KMS-11 (cell line): ENCODE measurements around the gene RUNDC3A.

Experiments
- H2AFZ ChIP-seq: fragments of 200-600 bp; sonication (generic); 2 replicates; pipeline ENCODE4 v1.6.1; 2016; ENCODE audit warnings: antibody characterized with exemption, mixed run types, low read depth
- H3K27ac ChIP-seq: fragments of 200-600 bp; sonication (generic); 2 replicates; pipeline ENCODE4 v1.6.1; 2016; ENCODE audit warnings: mild to moderate bottlenecking, mixed run types
- H3K27me3 ChIP-seq: fragments of 200-600 bp; sonication (generic); 2 replicates; pipeline ENCODE4 v1.6.1; 2017; ENCODE audit warnings: mild to moderate bottlenecking, low read depth, mixed run types, moderate library complexity; ENCODE audit not compliant: insufficient read depth
- H3K36me3 ChIP-seq: fragments of 200-600 bp; sonication (generic); 2 replicates; pipeline ENCODE4 v1.6.1; 2017; ENCODE audit warnings: mild to moderate bottlenecking, mixed run types; ENCODE audit not compliant: insufficient read depth
- H3K4me1 ChIP-seq: fragments of 200-600 bp; sonication (generic); 2 replicates; pipeline ENCODE4 v1.6.1; 2016; ENCODE audit warnings: mild to moderate bottlenecking, low read depth, mixed run types; ENCODE audit not compliant: poor library complexity, severe bottlenecking
- H3K4me2 ChIP-seq: fragments of 200-600 bp; sonication (generic); 2 replicates; pipeline ENCODE4 v1.7.0; 2016; ENCODE audit warnings: mild to moderate bottlenecking, mixed run types
- H3K4me3 ChIP-seq: fragments of 200-600 bp; sonication (generic); IDR thresholded peaks from 2 replicates; pipeline ENCODE4 v1.6.1; 2017; ENCODE audit warnings: low read depth, low read length, mixed read lengths; ENCODE audit not compliant: insufficient read depth
- H3K79me2 ChIP-seq: fragments of 200-600 bp; sonication (generic); 2 replicates; pipeline ENCODE4 v1.6.1; 2016; ENCODE audit warnings: low read depth, mixed run types; ENCODE audit not compliant: insufficient read depth
- H3K9ac ChIP-seq: fragments of 200-600 bp; sonication (generic); 2 replicates; pipeline ENCODE4 v1.6.1; 2016; ENCODE audit warnings: mild to moderate bottlenecking, mixed run types
- H4K20me1 ChIP-seq: fragments of 200-600 bp; sonication (generic); 2 replicates; pipeline ENCODE4 v1.6.1; 2016; ENCODE audit warnings: mild to moderate bottlenecking, mixed run types; ENCODE audit not compliant: insufficient read depth
- CTCF ChIP-seq: fragments of 200-600 bp; sonication (generic); conservative IDR thresholded peaks from 2 replicates; pipeline ENCODE4 v1.6.1; 2017; ENCODE audit warnings: low read depth, mild to moderate bottlenecking, antibody characterized with exemption, low read length, moderate library complexity, mixed read lengths

The RUNDC3A gene

GRCh38 chr17:44263345-44263902 is 45.0 kb upstream of the RUNDC3A start:
- H3K9ac ChIP-seq, result no peak overlapping the region
- no peak overlapping the region for H3K4me3 ChIP-seq
- H3K4me2 ChIP-seq, result no peak overlapping the region
- H3K79me2 ChIP-seq, result no peaks in the 10 kb centered on the region
- H3K4me1 ChIP-seq, result no peaks in the 10 kb centered on the region
- H3K27ac ChIP-seq, result no peak overlapping the region
- no peaks in the 10 kb centered on the region for H3K36me3 ChIP-seq
- no peak overlapping the region for H2AFZ ChIP-seq
- no peak for TF ChIP-seq CTCF
- no peaks in the 10 kb centered on the region for H4K20me1 ChIP-seq
- peaks cover 47% of the 10 kb centered on the region for H3K27me3 ChIP-seq

GRCh38 chr17:44266402-44267164 is 41.8 kb upstream of the RUNDC3A start:
- H3K27me3 ChIP-seq, result peaks cover 33% of the 10 kb centered on the region
- H3K9ac ChIP-seq, result no peak overlapping the region
- H3K36me3 ChIP-seq, result no peaks in the 10 kb centered on the region
- no peaks in the 10 kb centered on the region for H3K4me1 ChIP-seq
- no peak for TF ChIP-seq CTCF
- no peaks in the 10 kb centered on the region for H3K79me2 ChIP-seq
- no peak overlapping the region for H2AFZ ChIP-seq
- no peak overlapping the region for H3K4me2 ChIP-seq
- H3K4me3 ChIP-seq, result no peak overlapping the region
- no peaks in the 10 kb centered on the region for H4K20me1 ChIP-seq
- no peak overlapping the region for H3K27ac ChIP-seq

GRCh38 chr17:44267165-44267455 is 41.3 kb upstream of the RUNDC3A start:
- Histone ChIP-seq H4K20me1 (no peaks in the 10 kb centered on the region), H3K79me2 (no peaks in the 10 kb centered on the region), H3K27me3 (peaks cover 33% of the 10 kb centered on the region), H2AFZ (no peak overlapping the region), H3K4me2 (no peak overlapping the region), H3K4me1 (no peaks in the 10 kb centered on the region), H3K9ac (no peak overlapping the region), H3K36me3 (no peaks in the 10 kb centered on the region), H3K27ac (no peak overlapping the region), H3K4me3 (no peak overlapping the region)
- TF ChIP-seq CTCF, result no peak

- Histone ChIP-seq H3K4me2 (no peak within 1 kb of the TSS), H3K79me2 (no peaks in the 10 kb centered on the region), H2AFZ (no peak within 1 kb of the TSS), H3K9ac (no peak within 1 kb of the TSS), H4K20me1 (no peaks in the 10 kb centered on the region), H3K27ac (no peak within 1 kb of the TSS), H3K27me3 (peaks cover 30% of the 10 kb centered on the region), H3K36me3 (no peaks in the 10 kb centered on the region), H3K4me1 (no peaks in the 10 kb centered on the region), H3K4me3 (no peak within 1 kb of the TSS)
- TF ChIP-seq CTCF, result no peak
These were observed 40.4 kb upstream of the RUNDC3A start, which contains the start of gene SLC4A1 for GRCh38 chr17:44267818-44268490. TSS of gene SLC4A1 (minus strand) at chr17:44268135. CDS start at chr17:44262866, 5,269 bp downstream.
